Non-pigmented ciliary epithelial cell (primary cell): ENCODE results near the gene TBPL2.
"Not testable (repeated sequence)": the region's sequence is repeated elsewhere in the genome, so short reads cannot be mapped to it uniquely, and the experiment has no call there.

Source experiments
- DNase-seq: peaks from one replicate; pipeline ENCODE4 v3.0.0-alpha.2; 2010; ENCODE audit warnings: low read depth

TBPL2 gene

GRCh38 chr14:55438066-55438683 lies 2.2 kb downstream of the TBPL2 start:
- DNase-seq: no peak

- no peak for DNase-seq
These were observed 3.5 kb downstream of the TBPL2 start for GRCh38 chr14:55436931-55437330.

- no peak for DNase-seq
These were observed 3.9 kb downstream of the TBPL2 start for GRCh38 chr14:55436519-55436918.

- no peak for DNase-seq
These were observed 5.6 kb downstream of the TBPL2 start for GRCh38 chr14:55434805-55435174.

- no peak for DNase-seq
These were observed 6.3 kb downstream of the TBPL2 start for GRCh38 chr14:55433880-55434804.

- no peak for DNase-seq
These were observed 7.8 kb downstream of the TBPL2 start for GRCh38 chr14:55432628-55433027.

GRCh38 chr14:55430024-55430690 lies 10.3 kb downstream of the TBPL2 start:
- DNase-seq: peak; percentile 63

- DNase-seq: no peak
These were observed 13.0 kb downstream of the TBPL2 start for GRCh38 chr14:55427439-55427838.

GRCh38 chr14:55426891-55427290 lies 13.5 kb downstream of the TBPL2 start:
- DNase-seq: no peak

- no peak for DNase-seq
These were observed 15.3 kb downstream of the TBPL2 start for GRCh38 chr14:55425091-55425490.

- no peak for DNase-seq
These were observed 16.4 kb downstream of the TBPL2 start for GRCh38 chr14:55423969-55424368.

- DNase-seq: not testable (repeated sequence)
These were observed 18.1 kb downstream of the TBPL2 start for GRCh38 chr14:55422338-55422737.

GRCh38 chr14:55419663-55420062 lies 20.8 kb downstream of the TBPL2 start:
- DNase-seq: no peak

- DNase-seq: no peak
These were observed 22.0 kb downstream of the TBPL2 start for GRCh38 chr14:55418411-55418810.

- DNase-seq: no peak
These were observed 22.5 kb downstream of the TBPL2 start for GRCh38 chr14:55417955-55418354.

GRCh38 chr14:55416866-55417265 lies 23.6 kb downstream of the TBPL2 start:
- DNase-seq: no peak

GRCh38 chr14:55414551-55414950 lies 25.9 kb downstream of the TBPL2 start:
- no peak for DNase-seq

- no peak for DNase-seq
These were observed 27.7 kb downstream of the TBPL2 start for GRCh38 chr14:55412676-55413075.

GRCh38 chr14:55411426-55412389 lies 28.7 kb downstream of the TBPL2 start, which contains the start of gene ATG14:
Gene ATG14, minus strand, starts transcription at chr14:55411830. Its CDS starts 8 bp downstream, at chr14:55411822.
- no peak for DNase-seq

- DNase-seq: no peak
These were observed 29.5 kb downstream of the TBPL2 start for GRCh38 chr14:55410876-55411275.

- no peak for DNase-seq
These were observed 36.1 kb downstream of the TBPL2 start for GRCh38 chr14:55404173-55404854.
